Stimulated activated CD8-positive, alpha-beta memory T cell treated with anti-CD3 and anti-CD28 coated beads, Interleukin-4, amount 100 ng/mL, for 1 hour (primary cell): ENCODE results near the gene MED7.

Experiments used
- DNase-seq, 2 donors: peaks; one replicate each; pipeline ENCODE4 v3.0.0-alpha.2; 2020; ENCODE audit warnings: low read depth in 2 of 2, low spot score in 1 of 2

Gene MED7

DNA sequence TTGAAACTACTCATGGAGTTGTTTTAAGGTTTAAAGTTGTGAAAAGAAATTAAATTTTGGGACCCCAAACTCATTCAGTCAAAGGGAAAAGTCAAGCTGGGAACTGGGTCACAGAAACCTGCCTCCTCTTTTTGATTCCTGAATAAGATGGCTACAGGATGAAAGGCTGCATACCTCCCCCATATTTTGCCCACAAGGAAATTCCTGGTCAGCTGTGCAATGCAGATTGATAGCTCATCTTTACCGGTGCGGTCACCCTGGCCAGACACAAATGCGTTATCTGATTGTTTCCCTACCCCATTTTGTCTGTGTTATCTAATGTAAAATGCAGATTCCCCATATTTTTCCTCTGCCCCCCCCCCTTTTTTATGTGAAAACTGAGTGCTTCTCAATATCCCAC, 35.2 kb downstream of the MED7 start:
- DNase-seq = no peak

DNA sequence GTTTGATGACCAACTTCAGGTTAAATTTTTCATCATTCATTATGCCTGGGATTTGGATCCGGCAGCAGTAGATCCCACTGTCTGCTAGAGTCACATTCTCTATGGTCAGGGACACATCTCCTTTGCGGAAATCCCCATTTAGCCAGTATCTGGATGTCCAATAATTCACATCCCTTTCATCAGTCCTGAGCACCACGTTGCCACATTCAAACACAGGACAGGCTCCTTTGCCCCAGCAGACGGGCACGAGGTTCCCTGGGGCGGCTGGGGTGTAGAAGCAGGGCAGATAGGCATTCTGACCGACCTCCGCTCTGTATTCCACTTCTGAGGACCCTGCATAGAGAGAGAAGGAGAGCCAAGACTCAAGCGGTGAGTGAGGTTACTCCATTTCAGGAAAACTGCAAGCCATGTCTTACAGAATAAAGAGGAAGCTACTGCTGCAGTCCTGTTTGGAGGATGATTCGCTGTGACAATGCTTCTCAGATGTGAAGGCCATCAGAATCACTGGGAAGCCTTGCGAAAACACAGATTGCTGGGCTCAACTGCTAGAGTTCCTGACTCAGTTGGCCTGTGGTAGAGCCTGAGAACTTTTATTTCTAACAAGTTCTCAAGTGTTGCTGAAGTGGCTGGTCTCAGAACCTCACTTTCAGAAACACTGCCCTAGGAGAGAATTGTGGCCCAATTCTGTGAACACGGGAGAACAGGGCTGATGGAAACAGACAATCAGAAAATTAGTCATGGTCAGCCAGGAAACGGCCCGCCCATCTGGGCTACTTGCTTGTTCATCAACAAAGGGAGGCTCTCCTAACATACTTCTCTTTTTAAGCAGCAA, 35.8 kb downstream of the MED7 start:
- no peak for DNase-seq

DNA sequence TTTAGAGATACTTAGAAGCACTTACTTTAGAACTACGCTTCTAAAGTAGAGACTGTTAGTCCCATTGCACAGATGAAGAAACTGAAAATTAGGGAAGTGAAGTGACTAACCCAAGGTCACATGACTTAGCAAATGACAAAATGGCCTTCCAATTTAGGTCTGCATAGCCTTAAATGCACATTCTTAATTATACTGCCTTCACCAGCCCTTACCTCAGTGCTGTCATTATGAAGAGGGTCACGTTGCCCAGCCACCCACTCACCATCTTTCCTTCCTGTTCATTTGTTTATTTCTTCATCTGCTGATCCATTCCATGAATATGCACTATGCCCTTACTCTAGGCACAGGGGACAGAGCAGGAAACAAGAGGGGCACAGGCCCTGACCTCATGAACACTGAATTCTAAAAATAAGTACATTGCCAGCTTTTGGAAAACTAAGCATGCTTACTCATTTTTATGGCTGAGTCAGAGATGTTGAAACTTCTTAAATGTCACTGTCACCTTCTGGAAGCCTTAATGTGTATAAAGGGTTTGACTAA, 42.5 kb downstream of the MED7 start:
- no peak for DNase-seq

DNA sequence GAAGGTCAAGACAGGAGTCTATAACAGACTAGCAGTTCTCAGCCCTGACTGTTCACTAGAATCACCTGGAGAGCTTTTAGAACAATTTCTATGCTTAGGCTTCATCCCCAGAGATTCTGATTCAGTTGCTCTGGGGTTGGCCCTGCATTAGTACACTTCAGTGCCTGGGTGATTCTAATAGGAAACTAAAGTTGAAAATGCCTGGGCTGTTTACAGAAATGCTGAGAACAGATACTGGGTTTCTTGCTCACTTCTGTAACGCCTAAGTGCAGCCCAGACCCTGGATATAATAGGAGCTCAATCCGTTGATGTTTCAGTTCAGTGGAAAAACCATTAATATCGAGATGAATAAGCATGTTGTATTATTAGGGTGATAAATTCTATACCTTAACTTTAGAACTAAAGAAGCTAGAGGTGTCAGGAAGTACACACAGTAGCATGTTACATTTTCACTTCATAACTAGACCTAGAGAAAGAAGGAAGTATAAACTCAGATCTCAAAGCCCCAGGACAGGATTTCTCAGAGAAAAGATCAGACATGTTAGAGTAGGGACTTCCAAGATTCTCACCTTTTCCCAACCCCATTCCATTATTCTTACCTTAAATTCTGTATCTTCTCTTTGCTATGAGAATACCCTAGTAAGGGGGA, 54.2 kb downstream of the MED7 start:
- DNase-seq = no peak
